ENCODE data around the gene COPS3.
A peak's percentile ranks its signal among the peaks of the same experiment; 100 is the strongest.

Gene COPS3

DNA sequence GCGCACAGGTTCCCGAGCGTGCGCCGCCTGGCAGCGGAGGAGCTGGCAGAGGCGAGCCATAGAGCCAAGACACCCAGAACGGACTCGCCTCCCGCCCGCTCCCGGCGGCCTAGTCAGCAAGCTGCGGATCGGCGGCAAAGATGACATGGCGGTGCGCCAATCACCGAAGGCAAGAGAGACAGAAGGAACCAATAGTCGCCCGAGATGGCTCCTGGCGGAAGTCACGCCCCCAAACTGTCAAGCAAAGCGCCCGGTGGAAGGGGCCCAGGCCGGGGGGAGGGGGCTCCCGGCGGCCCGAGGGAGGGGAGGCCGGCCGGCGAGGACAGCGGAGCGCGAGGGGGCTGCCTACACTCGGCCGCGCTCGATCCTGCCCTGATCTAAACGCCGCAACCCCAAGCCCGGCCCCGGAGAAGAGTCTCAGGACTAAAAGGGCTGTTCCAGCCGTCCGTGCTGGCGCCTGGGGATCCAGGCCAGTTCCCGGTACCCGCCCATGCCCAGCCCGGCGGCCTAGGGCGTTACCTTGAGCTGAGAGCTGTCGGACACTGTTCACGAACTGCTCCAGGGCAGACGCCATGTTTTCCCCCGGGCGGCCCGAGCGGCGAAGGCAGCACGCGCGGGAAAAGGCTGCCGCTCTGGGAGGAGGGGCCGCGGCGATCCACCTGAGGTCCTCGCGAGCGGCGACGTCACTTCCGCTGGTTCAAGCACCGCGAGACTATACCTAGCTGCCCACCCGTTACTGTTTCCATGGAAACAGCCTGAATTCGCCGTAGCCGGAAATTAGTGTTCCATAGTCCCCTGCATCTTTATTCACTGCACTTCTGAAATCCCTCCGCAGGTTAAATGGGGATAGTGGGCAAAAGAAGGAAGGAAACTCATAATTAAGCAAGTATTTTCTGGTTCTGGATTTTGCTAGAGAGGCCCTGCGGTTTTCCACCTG, at the start of gene COPS3:
COPS3 (minus strand) TSS at position 634 of the 937 bp plus-strand sequence; CDS start at position 574, 60 bp downstream.
- peak; percentile 91 for DNase-seq

GRCh38 chr17:17328251-17328650, 47.2 kb upstream of the COPS3 start:
- no peak for DNase-seq

DNA sequence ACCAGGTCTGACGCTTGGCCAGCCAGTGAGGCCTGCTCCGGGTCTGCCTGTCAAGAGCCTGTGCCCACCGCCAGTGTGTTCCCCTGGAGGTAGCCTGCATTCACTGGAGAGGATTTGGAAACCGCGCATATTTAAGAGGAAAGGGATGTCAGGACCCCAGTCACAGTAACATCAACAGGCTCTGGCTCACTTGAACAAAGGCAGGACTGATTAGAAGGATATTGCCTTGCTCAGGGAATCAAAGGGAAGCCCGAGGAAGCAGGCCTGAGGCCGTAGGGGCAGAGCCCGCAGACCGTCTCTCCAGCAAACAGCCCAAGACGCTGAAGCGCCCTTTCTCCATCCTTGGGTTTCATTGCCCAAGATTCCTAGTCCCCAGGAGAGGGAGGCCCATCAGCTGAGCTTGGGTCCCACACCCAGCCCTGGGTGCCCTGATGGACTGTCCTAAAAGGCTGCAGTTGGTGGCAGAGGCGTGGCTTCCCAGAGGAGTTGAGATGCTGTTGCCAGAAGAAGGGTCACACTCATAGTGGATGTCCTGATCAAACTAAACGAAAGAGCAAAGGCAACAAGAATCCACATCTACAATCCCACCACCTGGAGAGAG, 45.3 kb upstream of the COPS3 start:
- no peak for DNase-seq

DNA sequence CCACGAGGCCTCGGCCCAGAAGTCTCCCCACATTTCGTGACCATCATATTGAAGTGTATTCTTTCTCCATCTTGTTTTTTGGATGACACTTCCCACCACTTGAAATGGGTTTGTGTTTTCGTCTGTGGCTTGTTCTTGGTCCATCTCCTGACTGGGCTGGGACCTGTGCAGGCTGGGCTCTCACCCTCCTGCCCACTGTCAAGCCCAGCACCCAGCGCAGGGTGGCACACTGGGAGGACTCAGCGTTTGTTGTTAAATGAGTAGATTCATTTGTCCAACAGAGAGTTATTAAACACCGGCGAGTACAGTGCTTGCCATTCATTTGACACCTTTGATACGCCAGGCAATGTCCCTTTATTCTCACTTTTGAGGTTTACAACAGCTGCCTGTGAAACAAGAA, 44.8 kb upstream of the COPS3 start:
- no peak for DNase-seq

DNA sequence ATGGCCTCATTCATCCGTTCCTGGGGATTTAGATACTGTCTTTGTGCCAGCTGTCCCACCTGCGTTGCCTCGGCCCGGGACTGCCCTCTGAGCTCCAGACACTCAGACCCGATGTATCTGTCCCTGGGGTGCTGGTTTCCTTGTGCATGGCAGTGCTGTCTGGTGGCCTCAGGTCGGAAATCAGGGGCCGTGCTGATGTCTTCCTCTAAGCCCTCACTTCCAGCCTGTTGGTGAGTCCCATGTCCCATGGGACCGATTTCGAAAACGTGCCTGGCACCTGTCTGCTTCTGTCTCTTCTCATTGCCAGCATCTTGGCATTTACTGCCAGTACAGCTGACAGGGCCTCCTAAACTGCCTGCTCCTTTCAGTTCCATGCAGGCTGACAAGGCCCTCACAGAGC, 44.2 kb upstream of the COPS3 start:
- DNase-seq: no peak

DNA sequence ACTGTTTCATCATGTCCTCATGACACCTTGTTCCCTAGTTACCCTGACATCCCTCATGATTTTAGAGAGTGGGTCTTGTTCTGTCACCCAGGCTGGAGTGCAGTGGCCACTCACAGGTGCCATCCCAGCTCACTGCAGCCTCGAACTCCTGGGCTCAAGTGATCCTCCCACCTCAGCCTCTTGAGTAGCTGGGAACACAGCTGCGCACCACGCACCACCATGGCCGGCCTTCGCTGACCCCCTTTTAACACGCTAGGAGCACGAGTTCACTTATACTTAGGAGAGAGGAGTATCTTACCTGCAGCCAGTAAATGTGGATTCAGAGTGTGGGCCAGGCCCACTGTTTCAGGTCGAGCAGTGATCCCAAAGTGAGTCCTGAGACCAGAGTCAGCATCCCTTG, 43.6 kb upstream of the COPS3 start:
- DNase-seq: no peak

GRCh38 chr17:17322516-17323510, 41.8 kb upstream of the COPS3 start:
- DNase-seq: no peak

DNA sequence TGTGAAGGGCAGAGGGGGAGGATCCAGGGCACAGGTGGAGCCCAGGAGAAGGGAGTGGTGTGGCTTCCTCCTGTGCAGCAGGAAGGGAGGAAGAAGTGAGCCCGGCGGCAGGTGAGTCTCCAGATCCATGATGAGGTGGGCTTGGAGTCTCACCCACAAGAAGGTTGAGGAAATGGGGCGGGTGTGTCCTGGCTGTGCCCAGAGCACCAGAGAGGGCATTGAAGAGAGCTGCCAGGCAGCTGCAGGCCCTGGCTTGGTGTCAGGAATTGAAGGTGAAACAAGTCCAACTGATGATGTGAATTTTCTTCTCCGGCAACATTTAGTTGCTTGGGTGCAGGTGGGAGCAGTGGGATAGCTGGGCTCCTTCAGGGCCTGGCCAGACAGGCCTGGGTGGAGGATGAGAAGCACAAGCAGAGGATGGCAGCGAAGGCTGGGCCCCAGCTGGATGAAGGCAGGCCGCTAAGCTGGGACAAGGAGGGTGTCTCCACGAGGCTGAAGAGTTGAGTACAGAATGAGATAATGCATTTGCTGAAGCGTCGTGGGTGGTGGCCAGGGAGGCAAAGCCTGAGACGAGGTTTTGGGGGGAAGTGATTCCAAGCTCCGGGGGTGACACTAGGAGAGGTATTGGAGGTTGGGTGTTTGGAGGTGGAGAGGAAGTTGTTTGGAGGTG, 40.4 kb upstream of the COPS3 start:
- DNase-seq: no peak

GRCh38 chr17:17320911-17321220, 39.8 kb upstream of the COPS3 start:
- DNase-seq: no peak

- DNase-seq: no peak
These were observed 39.3 kb upstream of the COPS3 start for GRCh38 chr17:17320188-17320910.

DNA sequence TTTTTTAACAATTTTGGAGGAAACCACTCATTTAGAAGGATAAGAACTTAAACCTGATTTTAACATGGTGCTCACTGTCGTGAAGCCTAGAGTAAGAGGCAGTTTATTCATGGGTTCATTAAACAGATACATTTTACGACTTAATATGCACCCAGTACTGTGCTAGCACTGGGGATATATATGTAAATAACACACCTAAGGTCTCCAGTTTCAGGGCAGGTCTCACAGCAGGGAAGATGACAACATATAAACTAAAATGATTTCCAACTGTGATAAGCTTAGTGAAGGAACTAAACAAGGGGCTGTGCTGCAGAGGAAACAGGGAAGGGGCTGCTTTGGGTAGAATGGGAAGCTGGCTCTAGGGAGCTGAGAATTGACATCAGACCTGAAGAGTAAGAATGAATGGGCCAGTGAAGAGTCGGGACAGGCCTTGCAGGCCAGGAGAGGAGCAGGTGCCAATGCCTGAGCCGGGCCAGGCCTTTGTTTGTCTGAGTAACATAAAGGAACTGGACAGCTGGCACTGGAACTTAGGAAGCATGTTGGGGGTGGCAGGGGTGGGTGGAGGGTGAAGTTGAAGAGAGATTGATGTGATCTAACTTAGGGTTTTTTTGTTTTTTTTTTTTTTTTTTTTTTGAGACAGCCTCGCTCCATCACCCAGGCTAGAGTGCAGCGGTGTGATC, 34.2 kb upstream of the COPS3 start:
- DNase-seq: no peak

DNA sequence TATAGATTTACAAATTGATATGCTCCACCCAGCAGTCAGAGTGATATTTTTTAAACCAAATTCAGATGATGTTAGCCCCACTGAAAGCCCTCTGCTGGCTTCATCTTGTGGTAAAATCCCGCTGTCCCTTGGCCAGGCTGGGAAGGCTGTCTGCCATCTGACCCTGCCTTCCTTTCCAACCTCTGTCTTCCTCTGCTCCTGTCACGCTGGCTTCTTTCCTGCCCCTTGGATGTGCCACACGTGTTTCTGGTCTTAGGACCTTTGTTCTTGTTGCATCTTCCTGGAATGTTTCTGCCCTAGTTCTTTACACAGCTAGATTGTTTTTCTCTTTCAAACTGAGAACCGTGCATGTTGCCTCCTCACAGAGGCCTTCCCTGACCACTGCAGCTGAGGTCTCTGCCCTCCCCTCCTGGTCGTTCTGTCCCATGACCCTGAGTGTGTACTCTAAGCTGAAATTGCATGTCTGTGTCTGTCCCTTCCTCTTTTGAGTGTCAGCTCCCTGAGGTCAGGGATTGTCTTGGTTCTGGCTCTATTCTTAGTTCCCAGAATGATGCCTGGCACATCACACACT, 33.5 kb upstream of the COPS3 start:
- no peak for DNase-seq

DNA sequence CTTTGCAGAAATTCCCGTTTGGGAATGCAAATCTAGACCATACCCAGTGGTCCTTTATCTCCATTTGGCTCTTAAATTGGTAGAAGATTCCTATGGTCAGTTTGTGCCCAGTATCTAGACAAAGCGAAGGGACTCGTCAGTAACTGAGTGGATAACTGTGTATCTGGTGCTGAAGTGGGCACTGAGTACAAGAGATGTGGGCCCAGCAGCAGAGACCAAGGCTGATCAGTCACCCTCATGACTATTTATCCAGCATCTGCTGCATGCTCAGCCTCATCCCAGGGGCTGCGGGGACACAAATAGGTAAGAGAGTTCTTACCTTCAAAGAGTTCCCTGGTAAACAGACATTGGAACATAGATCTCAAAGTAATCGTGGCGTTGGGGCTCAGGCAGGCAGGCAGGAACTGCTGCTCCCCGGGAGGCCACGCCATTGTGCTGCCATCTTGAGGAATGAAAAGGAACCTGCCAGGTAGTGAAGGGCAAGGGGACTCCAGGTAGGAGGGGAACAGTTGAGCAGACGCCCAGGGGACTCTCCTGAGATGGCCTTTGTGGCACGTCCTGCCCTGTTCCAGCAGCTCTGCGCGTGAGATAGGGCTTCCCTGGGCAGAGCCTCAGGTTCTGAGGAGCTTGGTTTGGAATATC, 32.4 kb upstream of the COPS3 start:
- no peak for DNase-seq

GRCh38 chr17:17309356-17309755, 28.3 kb upstream of the COPS3 start:
- no peak for DNase-seq

- no peak for DNase-seq
These were observed 24.3 kb upstream of the COPS3 start for GRCh38 chr17:17305281-17305801.

- no peak for DNase-seq
These were observed 23.5 kb upstream of the COPS3 start for GRCh38 chr17:17304521-17304985.

GRCh38 chr17:17303847-17304490, 22.9 kb upstream of the COPS3 start:
- DNase-seq: no peak

- peak; percentile 58 for DNase-seq
These were observed 22.2 kb upstream of the COPS3 start, which contains the start of gene NT5M for GRCh38 chr17:17303010-17303846. NT5M (plus strand) TSS chr17:17303373; CDS start chr17:17303551, 178 bp downstream.
